Type B pancreatic cell (in vitro differentiated cells): ENCODE measurements around the gene KCTD11. TPM values are rescaled to one million over a fixed set of nuclear protein-coding genes. Genes with fewer than 3 reads are reported as not detected.
A peak's percentile ranks its signal among the peaks of the same experiment; 100 is the strongest.
"Not testable (repeated sequence)": the region's sequence is repeated elsewhere in the genome, so short reads cannot be mapped to it uniquely, and the experiment has no call there.

Experiments used
- DNase-seq: peaks from one replicate; pipeline ENCODE4 v3.0.0; 2021; ENCODE audit warnings: mixed read lengths; ENCODE audit not compliant: unreplicated experiment; ENCODE audit errors: extremely low spot score
- H3K27ac Mint-ChIP-seq: 2 replicates; pipeline ENCODE4 v1.8.0; 2021; ENCODE audit warnings: mild to moderate bottlenecking, mixed read lengths
- H3K27me3 Mint-ChIP-seq: 2 replicates; pipeline ENCODE4 v1.8.0; 2021; ENCODE audit warnings: mixed read lengths
- H3K36me3 Mint-ChIP-seq: 2 replicates; pipeline ENCODE4 v1.8.0; 2021; ENCODE audit warnings: mixed read lengths
- H3K4me1 Mint-ChIP-seq: one replicate; pipeline ENCODE4 v1.8.0; 2021; ENCODE audit warnings: mixed read lengths; ENCODE audit not compliant: unreplicated experiment
- H3K4me3 Mint-ChIP-seq: 2 replicates; pipeline ENCODE4 v1.8.0; 2021; ENCODE audit warnings: mild to moderate bottlenecking, mixed read lengths
- H3K9me3 Mint-ChIP-seq: 2 replicates; pipeline ENCODE4 v1.8.0; 2021; ENCODE audit warnings: mixed read lengths
- CTCF ChIP-seq: fragments of 200-600 bp; sonication (generic); conservative IDR thresholded peaks from 2 replicates; pipeline ENCODE4 v1.5.0; 2021; ENCODE audit warnings: antibody characterized with exemption, mild to moderate bottlenecking
- total RNA-seq: library from RNA; stranded (reverse); gene quantifications from 2 replicates; pipeline ENCODE4 v1.2.1, GENCODE V29; 2021; ENCODE audit warnings: low replicate concordance

Gene KCTD11
- total RNA-seq, 1 donor from 2014 or later: 9.5 TPM

- H3K4me3 Mint-ChIP-seq: peak within 1 kb of the TSS; percentile 93
- no peaks in the 10 kb centered on the region for H3K36me3 Mint-ChIP-seq
- H3K4me1 Mint-ChIP-seq: peaks cover 22% of the 10 kb centered on the region
- DNase-seq: no peak
- peak within 1 kb of the TSS; percentile 96 for H3K27ac Mint-ChIP-seq
- TF ChIP-seq CTCF: no peak
- H3K27me3 Mint-ChIP-seq: no peaks in the 10 kb centered on the region
- H3K9me3 Mint-ChIP-seq: no peaks in the 10 kb centered on the region
Measured at GRCh38 chr17:7328840-7329373, 23.1 kb upstream of the KCTD11 start, which contains the start of gene NEURL4. Gene NEURL4 (minus strand): TSS chr17:7329335. CDS start chr17:7329312, 23 bp downstream.

DNA sequence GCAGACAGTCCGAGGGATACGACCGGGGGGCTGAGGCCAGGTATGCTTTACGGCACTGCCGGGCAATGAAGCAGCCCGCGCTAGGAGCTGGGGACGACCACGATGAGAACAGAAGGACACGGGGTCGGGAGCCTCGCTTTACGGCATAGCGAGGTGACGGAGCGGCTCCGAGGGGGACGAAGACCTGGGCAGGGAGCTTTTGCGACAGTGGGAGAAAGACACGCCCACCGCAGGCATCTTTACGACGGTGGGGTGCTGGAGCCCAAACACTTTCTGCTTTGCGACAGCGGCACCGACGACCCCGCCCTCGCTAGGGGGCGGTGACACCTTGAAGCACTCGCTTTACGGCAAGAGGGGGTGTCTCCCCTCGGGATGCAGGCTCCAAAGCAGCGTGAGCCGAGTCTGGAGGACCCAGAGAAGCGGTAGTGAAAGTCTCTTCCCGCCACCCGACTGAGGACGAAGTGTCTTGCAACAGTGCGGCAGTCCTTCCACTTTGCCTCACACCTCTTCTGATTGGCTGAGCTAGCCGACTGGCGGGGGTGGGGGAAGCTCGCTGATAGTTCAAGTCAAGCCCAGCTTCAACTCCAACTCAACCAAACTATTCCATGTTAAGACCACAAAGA lies 22.5 kb upstream of the KCTD11 start:
- no peaks in the 10 kb centered on the region for H3K27me3 Mint-ChIP-seq
- peak; percentile 96 for DNase-seq

GRCh38 chr17:7329997-7330637 lies 21.8 kb upstream of the KCTD11 start:
- peaks cover 22% of the 10 kb centered on the region for H3K4me1 Mint-ChIP-seq
- no peaks in the 10 kb centered on the region for H3K36me3 Mint-ChIP-seq
- H3K27ac Mint-ChIP-seq: peak overlapping the region; percentile 96
- DNase-seq: no peak
- H3K9me3 Mint-ChIP-seq: no peaks in the 10 kb centered on the region
- no peak for TF ChIP-seq CTCF
- H3K27me3 Mint-ChIP-seq: no peaks in the 10 kb centered on the region
- peak overlapping the region; percentile 93 for H3K4me3 Mint-ChIP-seq

More for the DNA sequence above, 22.5 kb upstream of the KCTD11 start:
- Mint-ChIP-seq H3K4me3 (peak overlapping the region; percentile 93), H3K36me3 (no peaks in the 10 kb centered on the region), H3K4me1 (peaks cover 22% of the 10 kb centered on the region), H3K27ac (peak overlapping the region; percentile 96), H3K9me3 (no peaks in the 10 kb centered on the region)
- TF ChIP-seq CTCF: no peak

DNA sequence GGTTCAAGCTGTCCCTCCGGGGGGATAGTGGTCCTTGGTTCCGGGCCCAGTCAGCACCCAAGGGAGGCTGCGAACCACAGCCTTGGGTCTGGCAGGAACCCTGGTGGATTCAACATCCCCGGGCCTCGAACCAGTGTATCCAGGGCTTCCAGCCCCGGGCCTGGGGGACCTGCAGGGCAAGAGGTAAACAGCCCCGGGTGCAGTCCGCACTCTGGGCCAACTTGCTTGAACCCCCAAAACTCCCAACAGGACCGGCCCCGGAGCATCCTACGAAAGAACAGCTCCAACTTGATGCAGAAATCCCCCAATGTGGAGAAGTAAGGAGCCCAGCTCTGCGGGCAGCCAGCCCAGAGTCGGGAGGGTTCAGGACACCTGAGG lies 21.3 kb upstream of the KCTD11 start:
- H3K4me3 Mint-ChIP-seq: peak overlapping the region; percentile 93
- TF ChIP-seq CTCF: no peak
- no peaks in the 10 kb centered on the region for H3K9me3 Mint-ChIP-seq
- no peak overlapping the region for H3K27ac Mint-ChIP-seq
- DNase-seq: no peak
- no peaks in the 10 kb centered on the region for H3K36me3 Mint-ChIP-seq
- H3K27me3 Mint-ChIP-seq: no peaks in the 10 kb centered on the region
- H3K4me1 Mint-ChIP-seq: peaks cover 22% of the 10 kb centered on the region

- Mint-ChIP-seq H3K4me3 (no peak overlapping the region), H3K27ac (no peak overlapping the region), H3K4me1 (peaks cover 22% of the 10 kb centered on the region), H3K9me3 (no peaks in the 10 kb centered on the region), H3K27me3 (peaks cover 2% of the 10 kb centered on the region), H3K36me3 (no peaks in the 10 kb centered on the region)
- no peak for DNase-seq
- TF ChIP-seq CTCF: no peak
Measured at GRCh38 chr17:7332111-7332510, 19.9 kb upstream of the KCTD11 start.

GRCh38 chr17:7332600-7333069 lies 19.3 kb upstream of the KCTD11 start:
- not testable (repeated sequence) for H3K27me3 Mint-ChIP-seq, H3K27ac Mint-ChIP-seq, DNase-seq, H3K36me3 Mint-ChIP-seq, H3K4me3 Mint-ChIP-seq, H3K9me3 Mint-ChIP-seq
- H3K4me1 Mint-ChIP-seq: peaks cover 20% of the 10 kb centered on the region
